HUES48 (cell line): Measurements from ENCODE around the gene P2RY8.
"Not testable (repeated sequence)": the region's sequence is repeated elsewhere in the genome, so short reads cannot be mapped to it uniquely, and the experiment has no call there.

Source experiments
- H3K27ac ChIP-seq: one replicate; pipeline ENCODE4 v1.7.0; 2013; ENCODE audit warnings: low read depth, low read length, inconsistent platforms
- H3K27me3 ChIP-seq: 2 replicates; pipeline ENCODE4 v1.6.1; 2013; ENCODE audit warnings: mild to moderate bottlenecking, low read length; ENCODE audit not compliant: control insufficient read depth, insufficient read depth
- H3K36me3 ChIP-seq: 2 replicates; pipeline ENCODE4 v1.6.1; 2013; ENCODE audit warnings: low read length; ENCODE audit not compliant: control insufficient read depth, insufficient read depth
- H3K4me1 ChIP-seq: 2 replicates; pipeline ENCODE4 v1.6.1; 2013; ENCODE audit warnings: mild to moderate bottlenecking, low read length; ENCODE audit not compliant: control insufficient read depth, insufficient read depth
- H3K4me3 ChIP-seq: 2 replicates; pipeline ENCODE4 v1.5.1; 2013; ENCODE audit warnings: mild to moderate bottlenecking, low read depth, low read length
- H3K9ac ChIP-seq: 2 replicates; pipeline ENCODE4 v1.6.1; 2013; ENCODE audit warnings: mild to moderate bottlenecking, low read depth, low read length, moderate library complexity
- H3K9me3 ChIP-seq: 2 replicates; pipeline ENCODE4 v1.6.1; 2013; ENCODE audit warnings: low read length; ENCODE audit not compliant: control insufficient read depth, insufficient read depth

The P2RY8 gene

DNA sequence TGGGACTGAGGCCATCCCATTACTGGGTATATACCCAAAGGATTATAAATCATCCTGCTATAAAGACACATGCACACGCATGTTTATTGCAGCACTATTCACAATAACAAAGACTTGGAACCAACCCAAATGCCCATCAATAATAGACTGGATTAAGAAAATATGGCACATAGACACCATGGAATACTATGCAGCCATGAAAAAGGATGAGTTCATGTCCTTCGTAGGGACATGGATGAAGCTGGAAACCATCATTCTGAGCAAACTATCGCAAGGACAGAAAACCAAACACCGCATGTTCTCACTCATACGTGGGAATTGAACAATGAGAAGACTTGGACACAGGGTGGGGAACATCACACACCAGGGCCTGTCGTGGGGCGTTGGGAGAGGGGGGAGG, 27.1 kb upstream of the P2RY8 start:
- not testable (repeated sequence) for H3K36me3 ChIP-seq, H3K4me3 ChIP-seq, H3K27me3 ChIP-seq, H3K4me1 ChIP-seq, H3K9ac ChIP-seq, H3K27ac ChIP-seq, H3K9me3 ChIP-seq

DNA sequence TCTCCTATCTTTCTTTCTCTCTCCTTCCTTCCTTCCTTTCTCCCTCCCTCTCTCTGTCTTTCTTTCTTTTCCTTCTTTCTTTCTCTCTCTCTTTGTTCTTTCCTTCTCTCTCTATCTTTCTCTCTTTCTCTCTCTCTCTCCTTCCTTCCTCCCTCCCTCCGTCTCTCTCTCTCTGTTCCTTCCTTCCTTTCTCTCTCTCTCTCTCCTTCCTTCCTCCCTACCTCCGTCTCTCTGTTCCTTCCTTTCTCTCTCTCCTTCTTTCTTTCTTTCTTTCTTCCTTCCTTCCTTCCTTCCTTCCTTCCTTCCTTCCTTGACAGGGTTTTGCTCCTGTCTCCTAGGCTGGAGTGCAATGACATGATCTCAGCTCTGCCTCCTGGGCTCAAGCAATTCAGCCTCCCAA, 24.2 kb upstream of the P2RY8 start:
- H3K4me3 ChIP-seq: no peak overlapping the region
- H3K36me3 ChIP-seq: no peaks in the 10 kb centered on the region
- no peaks in the 10 kb centered on the region for H3K4me1 ChIP-seq
- no peak overlapping the region for H3K9ac ChIP-seq
- no peaks in the 10 kb centered on the region for H3K27me3 ChIP-seq
- H3K27ac ChIP-seq: no peak overlapping the region
- no peaks in the 10 kb centered on the region for H3K9me3 ChIP-seq

DNA sequence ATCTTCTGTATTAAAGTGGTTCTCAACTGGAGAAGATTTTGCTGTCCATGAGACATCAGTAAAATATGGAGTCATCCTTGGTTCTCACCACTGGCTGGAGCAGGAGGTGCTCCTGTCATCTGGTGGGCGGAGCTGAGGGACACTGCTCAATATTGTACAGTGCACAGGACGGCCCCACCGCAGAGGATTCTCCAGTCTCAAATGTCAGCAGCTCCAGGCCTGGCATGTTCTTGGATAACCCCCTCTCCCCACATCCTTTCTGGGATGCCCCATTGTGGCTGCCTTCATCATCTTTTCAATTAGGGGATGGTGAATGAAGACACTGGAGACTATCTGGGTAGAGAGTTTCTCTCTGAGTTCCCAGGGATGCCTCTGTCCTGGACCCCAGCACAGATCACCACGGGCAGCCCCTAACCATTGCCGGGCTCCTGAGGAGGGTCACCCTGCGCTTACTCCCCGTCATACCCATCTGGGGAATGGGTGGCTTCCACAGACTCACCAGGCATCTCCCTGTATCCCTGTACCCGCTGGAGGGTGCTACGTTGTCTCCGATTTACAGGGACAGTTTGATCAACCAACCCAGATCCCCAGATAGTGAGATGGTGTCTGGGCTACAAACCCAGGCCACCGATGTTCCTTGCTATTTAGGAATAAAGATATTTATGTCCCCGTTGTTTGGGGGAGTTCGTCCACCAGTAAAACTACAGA, 21.9 kb upstream of the P2RY8 start:
- no peak overlapping the region for H3K4me3 ChIP-seq
- no peak overlapping the region for H3K9ac ChIP-seq
- no peak overlapping the region for H3K27ac ChIP-seq
- H3K36me3 ChIP-seq: no peaks in the 10 kb centered on the region
- H3K4me1 ChIP-seq: no peaks in the 10 kb centered on the region
- H3K27me3 ChIP-seq: no peaks in the 10 kb centered on the region
- H3K9me3 ChIP-seq: no peaks in the 10 kb centered on the region

DNA sequence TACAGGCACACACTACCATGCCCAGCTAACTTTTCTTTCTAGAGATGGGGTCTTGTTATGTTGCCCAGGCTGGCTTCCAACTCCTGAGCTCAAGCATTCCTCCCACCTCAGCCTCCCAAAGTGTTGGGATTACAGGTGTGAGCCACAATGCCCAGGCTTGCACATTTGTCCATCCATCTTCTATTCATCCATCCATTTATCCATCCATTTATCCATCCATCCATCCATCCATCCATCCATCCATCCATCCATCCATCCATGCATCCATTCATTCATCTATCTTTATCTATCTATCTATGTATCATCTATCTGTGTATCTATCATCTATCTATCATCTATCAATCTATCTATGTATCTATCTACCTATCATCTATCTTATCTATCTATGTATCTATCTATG, 20.5 kb upstream of the P2RY8 start:
- not testable (repeated sequence) for H3K27me3 ChIP-seq, H3K36me3 ChIP-seq, H3K9me3 ChIP-seq, H3K4me1 ChIP-seq, H3K27ac ChIP-seq, H3K9ac ChIP-seq, H3K4me3 ChIP-seq

DNA sequence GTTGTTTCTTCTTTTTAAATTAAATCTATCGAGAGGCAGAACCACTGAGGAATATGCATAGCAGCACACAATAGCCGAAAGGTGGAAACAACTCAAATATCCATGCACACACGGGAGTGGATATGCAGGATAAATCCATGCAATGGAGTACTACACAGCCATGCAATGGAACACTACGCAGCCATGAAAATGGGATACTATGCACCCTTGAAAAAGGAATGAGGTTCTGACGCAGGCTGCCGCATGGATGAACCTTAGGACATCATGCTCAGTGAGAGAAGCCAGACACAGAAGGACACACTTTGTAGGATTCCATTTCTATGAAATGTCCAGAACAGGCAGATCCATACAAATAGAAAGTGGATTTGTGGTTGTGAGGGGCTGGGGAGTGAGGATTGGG, 18.4 kb upstream of the P2RY8 start:
- no peak overlapping the region for H3K9ac ChIP-seq
- H3K27ac ChIP-seq: no peak overlapping the region
- no peaks in the 10 kb centered on the region for H3K36me3 ChIP-seq
- H3K4me3 ChIP-seq: no peak overlapping the region
- H3K4me1 ChIP-seq: no peaks in the 10 kb centered on the region
- H3K9me3 ChIP-seq: no peaks in the 10 kb centered on the region
- no peaks in the 10 kb centered on the region for H3K27me3 ChIP-seq

DNA sequence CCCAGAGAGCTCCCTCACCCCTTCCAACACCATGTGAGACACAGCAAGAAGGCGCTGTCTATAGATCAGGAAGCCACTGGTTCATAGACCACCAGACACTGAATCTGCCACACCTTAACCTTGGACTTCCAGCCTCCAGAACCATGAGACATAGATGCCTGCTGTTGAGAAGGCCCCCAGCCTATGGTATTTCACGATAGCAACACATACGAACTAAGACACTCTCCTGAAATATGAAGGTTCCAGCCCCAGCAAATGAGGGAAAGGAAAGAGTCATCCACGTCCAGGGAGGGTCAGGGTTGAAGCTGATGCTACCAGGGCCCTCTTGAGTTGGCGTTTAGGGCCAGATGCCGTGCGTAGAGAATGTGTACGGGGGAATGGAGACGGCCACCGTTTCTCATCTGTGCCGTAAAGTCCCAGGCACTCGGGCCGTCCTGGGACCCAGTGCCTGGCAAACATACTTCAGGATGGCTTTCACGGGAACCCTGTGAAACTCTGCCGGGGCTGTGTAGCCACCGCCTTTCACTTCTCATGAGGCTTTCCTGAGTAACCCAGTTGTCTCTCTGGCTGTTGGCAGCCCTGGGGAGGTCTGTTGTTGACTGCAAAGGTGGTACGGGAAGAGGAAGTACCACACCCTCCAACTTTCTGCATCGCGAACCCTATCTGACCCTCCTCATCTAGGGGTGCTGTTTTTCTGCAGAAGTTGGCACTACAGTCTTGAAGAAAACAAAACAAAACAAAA, 17.7 kb upstream of the P2RY8 start:
- no peaks in the 10 kb centered on the region for H3K27me3 ChIP-seq
- no peak overlapping the region for H3K9ac ChIP-seq
- H3K4me3 ChIP-seq: no peak overlapping the region
- no peaks in the 10 kb centered on the region for H3K9me3 ChIP-seq
- no peaks in the 10 kb centered on the region for H3K36me3 ChIP-seq
- no peaks in the 10 kb centered on the region for H3K4me1 ChIP-seq
- no peak overlapping the region for H3K27ac ChIP-seq

DNA sequence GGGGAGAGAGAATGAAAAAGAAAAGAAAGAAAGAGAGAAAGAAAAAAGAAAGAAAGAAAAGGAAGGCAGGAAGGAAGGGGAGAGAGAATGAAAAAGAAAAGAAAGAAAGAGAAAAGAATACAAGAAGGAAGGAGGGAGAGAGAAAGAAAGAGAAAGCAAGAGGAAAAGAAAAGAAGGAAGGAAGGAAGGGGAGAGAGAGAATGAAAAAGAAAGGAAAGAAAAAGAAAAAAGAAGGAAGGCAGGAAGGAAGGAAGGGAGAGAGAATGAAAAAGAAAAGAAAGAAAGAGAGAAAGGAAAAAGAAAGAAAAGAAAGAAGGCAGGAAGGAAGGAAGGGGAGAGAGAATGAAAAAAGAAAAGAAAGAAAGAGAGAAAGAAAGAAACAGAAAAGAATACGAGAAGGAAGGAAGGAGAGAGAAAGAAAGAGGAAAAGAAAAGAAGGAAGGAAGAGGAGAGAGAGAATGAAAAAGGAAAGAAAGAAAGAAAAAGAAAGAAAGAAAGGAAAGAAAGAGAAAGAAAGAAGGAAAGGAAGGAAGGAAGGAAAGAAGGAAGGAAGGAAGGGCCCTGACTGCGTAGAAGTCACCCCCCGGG, 15.1 kb upstream of the P2RY8 start:
- Histone ChIP-seq H3K4me3 (no peak overlapping the region), H3K4me1 (no peaks in the 10 kb centered on the region), H3K9me3 (no peaks in the 10 kb centered on the region), H3K36me3 (no peaks in the 10 kb centered on the region), H3K27ac (no peak overlapping the region), H3K9ac (no peak overlapping the region), H3K27me3 (no peaks in the 10 kb centered on the region)

DNA sequence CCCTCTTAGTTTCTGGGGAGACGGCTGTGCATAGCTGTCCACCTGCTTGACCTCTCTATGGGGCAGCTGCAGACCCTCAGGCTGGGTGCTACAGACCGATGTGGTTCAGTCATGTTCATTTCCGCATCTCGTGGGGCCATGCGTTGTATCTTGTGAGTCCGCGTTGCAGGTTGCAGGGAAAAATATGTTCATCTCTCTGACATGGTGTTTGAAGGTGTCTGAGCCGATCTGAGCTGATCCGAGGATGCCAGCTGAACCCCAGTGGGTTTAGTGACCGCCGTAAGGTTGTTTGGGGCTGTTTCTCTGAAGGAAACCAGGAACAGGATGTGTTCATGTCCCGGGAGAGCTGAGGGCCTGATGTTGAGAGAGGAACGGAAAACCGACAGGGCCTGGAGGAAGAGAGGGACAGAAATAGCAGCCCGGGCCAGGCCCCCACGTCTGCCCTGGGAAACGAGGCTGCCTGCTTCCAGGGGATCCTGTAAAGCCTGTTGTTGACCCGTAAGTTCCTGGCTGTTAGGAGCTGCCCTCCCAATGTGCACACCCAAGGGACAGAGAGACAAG, 9.8 kb upstream of the P2RY8 start:
- Histone ChIP-seq H3K4me1 (no peaks in the 10 kb centered on the region), H3K9ac (no peak overlapping the region), H3K36me3 (no peaks in the 10 kb centered on the region), H3K4me3 (no peak overlapping the region), H3K27ac (no peak overlapping the region), H3K9me3 (no peaks in the 10 kb centered on the region), H3K27me3 (no peaks in the 10 kb centered on the region)

DNA sequence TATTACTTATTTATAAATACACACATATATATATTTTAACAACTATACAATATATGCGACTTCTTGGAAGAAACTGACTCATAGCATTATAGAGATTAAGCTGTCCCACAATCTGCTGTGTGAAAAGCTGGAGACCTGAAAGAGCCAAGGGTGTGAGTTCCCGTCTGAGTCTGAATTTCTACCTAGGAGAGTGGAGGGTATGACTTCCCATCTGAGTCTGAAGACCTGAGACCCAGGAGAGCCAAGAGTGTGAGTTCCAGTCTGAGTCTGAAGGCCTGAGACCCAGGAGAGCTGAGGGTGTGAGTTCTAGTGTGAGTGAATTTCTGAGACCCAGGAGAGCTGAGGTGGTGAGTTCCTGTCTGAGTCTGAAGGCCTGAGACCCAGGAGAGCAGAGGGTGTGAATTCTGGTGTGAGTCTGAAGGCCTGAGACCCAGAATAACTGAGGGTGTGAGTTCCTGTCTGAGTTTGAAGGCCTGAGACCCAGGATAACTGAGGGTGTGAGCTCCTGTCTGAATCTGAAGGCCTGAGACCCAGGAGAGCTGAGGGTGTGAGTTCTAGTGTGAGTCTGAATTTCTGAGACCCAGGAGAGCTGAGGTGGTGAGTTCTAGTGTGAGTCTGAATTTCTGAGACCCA, 8.9 kb upstream of the P2RY8 start:
- no peaks in the 10 kb centered on the region for H3K4me1 ChIP-seq
- H3K27ac ChIP-seq: no peak overlapping the region
- H3K9me3 ChIP-seq: no peaks in the 10 kb centered on the region
- no peaks in the 10 kb centered on the region for H3K27me3 ChIP-seq
- no peaks in the 10 kb centered on the region for H3K36me3 ChIP-seq
- no peak overlapping the region for H3K9ac ChIP-seq
- H3K4me3 ChIP-seq: no peak overlapping the region

DNA sequence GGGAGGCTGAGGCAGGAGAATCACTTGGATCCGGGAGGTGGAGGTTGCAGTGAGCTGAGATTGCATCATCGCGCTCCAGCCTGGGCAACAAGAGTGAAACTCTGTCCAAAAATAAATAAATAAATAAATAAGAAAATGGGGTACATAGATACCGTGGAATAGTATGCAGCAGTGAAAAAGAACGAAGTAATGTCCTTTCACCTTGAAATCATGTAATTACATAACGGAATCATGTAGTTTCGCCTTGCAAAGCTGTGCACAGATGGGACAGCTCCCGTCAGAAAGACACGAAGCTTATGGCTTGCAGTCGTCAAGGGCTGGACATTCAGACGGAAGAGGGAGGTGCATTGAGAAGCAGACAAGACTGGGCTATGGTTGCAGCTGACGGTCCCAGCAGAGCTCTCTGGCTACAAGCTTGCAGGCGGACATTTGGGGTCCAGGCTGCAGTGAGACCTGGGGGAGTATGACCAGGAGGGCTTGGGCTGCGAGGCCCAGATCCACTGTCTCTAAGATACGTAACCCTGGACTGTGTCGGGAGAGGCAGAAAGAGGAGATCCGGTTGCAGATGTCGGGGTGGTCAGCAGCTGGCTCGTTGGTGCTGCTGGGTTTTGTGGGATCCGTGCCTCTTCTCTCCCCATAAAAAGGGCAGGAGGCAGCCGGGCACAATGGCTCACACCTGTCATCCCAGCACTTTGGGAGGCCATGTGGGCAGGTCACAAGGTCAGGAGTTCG, 6.2 kb upstream of the P2RY8 start:
- no peaks in the 10 kb centered on the region for H3K4me1 ChIP-seq
- H3K4me3 ChIP-seq: no peak overlapping the region
- H3K36me3 ChIP-seq: no peaks in the 10 kb centered on the region
- H3K27ac ChIP-seq: no peak overlapping the region
- H3K9me3 ChIP-seq: no peaks in the 10 kb centered on the region
- H3K9ac ChIP-seq: no peak overlapping the region
- H3K27me3 ChIP-seq: no peaks in the 10 kb centered on the region
